ENCODE measurements around the gene RBFOX1. TPM values are rescaled to one million over a fixed set of nuclear protein-coding genes. Genes with fewer than 3 reads are reported as not detected.

Gene RBFOX1
- polyA plus RNA-seq, 1 donor: 84.2 TPM

GRCh38 chr16:7614021-7614795 lies 281.6 kb downstream of the RBFOX1 start:
- no peak for DNase-seq

GRCh38 chr16:7615565-7615964 lies 282.9 kb downstream of the RBFOX1 start:
- DNase-seq: no peak

GRCh38 chr16:7624871-7625766 lies 292.5 kb downstream of the RBFOX1 start:
- DNase-seq: no peak

- no peak for DNase-seq
These were observed 296.3 kb downstream of the RBFOX1 start for GRCh38 chr16:7628981-7629380.

GRCh38 chr16:7629571-7629970 lies 296.9 kb downstream of the RBFOX1 start:
- no peak for DNase-seq

GRCh38 chr16:7637446-7637845 lies 304.8 kb downstream of the RBFOX1 start:
- DNase-seq: no peak

- peak; percentile 21 for DNase-seq
These were observed 305.7 kb downstream of the RBFOX1 start for GRCh38 chr16:7638306-7638705.

- no peak for DNase-seq
These were observed 307.7 kb downstream of the RBFOX1 start for GRCh38 chr16:7640334-7640733.

- no peak for DNase-seq
These were observed 311.5 kb downstream of the RBFOX1 start for GRCh38 chr16:7644176-7644575.

GRCh38 chr16:7644811-7645210 lies 312.2 kb downstream of the RBFOX1 start:
- DNase-seq: peak; percentile 52

- no peak for DNase-seq
These were observed 314.3 kb downstream of the RBFOX1 start for GRCh38 chr16:7646821-7647500.

GRCh38 chr16:7650431-7650830 lies 317.8 kb downstream of the RBFOX1 start:
- no peak for DNase-seq

GRCh38 chr16:7651803-7652570 lies 319.3 kb downstream of the RBFOX1 start:
- DNase-seq: no peak

GRCh38 chr16:7653746-7654461 lies 321.3 kb downstream of the RBFOX1 start:
- DNase-seq: no peak

- no peak for DNase-seq
These were observed 343.0 kb downstream of the RBFOX1 start for GRCh38 chr16:7675628-7676027.

- DNase-seq: no peak
These were observed 347.7 kb downstream of the RBFOX1 start for GRCh38 chr16:7680296-7680695.

- DNase-seq: no peak
These were observed 356.2 kb downstream of the RBFOX1 start for GRCh38 chr16:7688811-7689210.

- no peak for DNase-seq
These were observed 356.6 kb downstream of the RBFOX1 start for GRCh38 chr16:7689234-7689633.

- no peak for DNase-seq
These were observed 358.9 kb downstream of the RBFOX1 start for GRCh38 chr16:7691533-7691932.

- no peak for DNase-seq
These were observed 371.0 kb downstream of the RBFOX1 start for GRCh38 chr16:7703672-7704071.

- no peak for DNase-seq
These were observed 373.2 kb downstream of the RBFOX1 start for GRCh38 chr16:7705885-7706284.

GRCh38 chr16:7709186-7709585 lies 376.5 kb downstream of the RBFOX1 start:
- DNase-seq: no peak

Measured in hindlimb muscle (tissue), 1 donor.